Measurements from ENCODE around the gene DISP1.
"Not testable (repeated sequence)": the region's sequence is repeated elsewhere in the genome, so short reads cannot be mapped to it uniquely, and the experiment has no call there.

The DISP1 gene

DNA sequence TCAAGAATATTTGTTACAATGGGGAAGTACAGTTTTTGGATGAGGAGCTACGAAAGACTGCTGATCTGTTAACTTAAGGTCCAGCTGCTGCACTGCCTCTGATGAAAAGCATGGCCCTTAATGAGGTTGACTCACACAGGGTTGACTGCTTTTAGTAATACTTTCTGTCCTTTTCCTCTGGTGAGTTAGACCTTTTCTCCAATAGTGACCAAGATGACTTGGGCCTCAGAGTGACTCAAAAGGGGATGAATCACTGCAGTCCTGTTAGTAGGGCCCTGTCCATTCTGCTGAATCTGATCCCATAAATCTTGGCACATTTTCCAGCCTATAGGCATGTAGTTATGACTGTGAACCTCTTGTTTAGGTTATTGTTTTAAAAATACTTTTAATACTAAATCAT lies 2.7 kb downstream of the DISP1 start:
- Histone ChIP-seq H3K9ac (ENCODE audit: low read depth, low read length) (no peak overlapping the region), H3K4me1 (ENCODE audit: insufficient read depth, low read length) (peaks cover 12% of the 10 kb centered on the region; the same call in 1 of the 2 replicates), H3K9me3 (ENCODE audit: control insufficient read depth, insufficient read depth, low read length) (no peaks in the 10 kb centered on the region), H3K36me3 (ENCODE audit: insufficient read depth, low read length) (no peaks in the 10 kb centered on the region)

DNA sequence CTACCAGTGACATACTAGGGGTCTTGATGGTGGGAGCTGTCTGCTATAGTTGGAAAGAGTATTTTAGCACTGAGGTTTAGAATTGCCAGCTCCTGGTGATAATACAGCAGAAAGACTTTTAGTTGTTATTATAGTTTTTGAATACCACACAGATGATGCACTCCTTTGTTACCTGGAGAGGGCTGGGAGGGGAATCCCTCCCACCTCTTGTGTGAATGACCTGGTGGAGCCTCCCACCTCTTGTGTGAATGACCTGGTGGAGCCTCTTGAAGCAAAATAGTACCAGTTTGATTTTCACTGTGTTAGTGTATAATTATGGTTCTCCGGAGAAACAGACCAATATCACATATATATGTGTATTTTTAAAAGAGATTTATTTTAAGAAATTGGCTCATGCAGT lies 3.3 kb downstream of the DISP1 start:
- Histone ChIP-seq H3K9ac (ENCODE audit: low read depth, low read length) (no peak overlapping the region), H3K36me3 (ENCODE audit: insufficient read depth, low read length) (no peaks in the 10 kb centered on the region), H3K4me1 (ENCODE audit: insufficient read depth, low read length) (peaks cover 12% of the 10 kb centered on the region; the same call in 1 of the 2 replicates), H3K9me3 (ENCODE audit: control insufficient read depth, insufficient read depth, low read length) (no peaks in the 10 kb centered on the region)

- H3K9ac ChIP-seq (ENCODE audit: low read depth, low read length), result no peak overlapping the region
- no peaks in the 10 kb centered on the region for H3K36me3 ChIP-seq (ENCODE audit: insufficient read depth, low read length)
- peaks cover 16% of the 10 kb centered on the region for H3K4me1 ChIP-seq (ENCODE audit: insufficient read depth, low read length)
- no peaks in the 10 kb centered on the region for H3K9me3 ChIP-seq (ENCODE audit: control insufficient read depth, insufficient read depth, low read length)
Measured at GRCh38 chr1:222820171-222820712, 5.4 kb downstream of the DISP1 start.

DNA sequence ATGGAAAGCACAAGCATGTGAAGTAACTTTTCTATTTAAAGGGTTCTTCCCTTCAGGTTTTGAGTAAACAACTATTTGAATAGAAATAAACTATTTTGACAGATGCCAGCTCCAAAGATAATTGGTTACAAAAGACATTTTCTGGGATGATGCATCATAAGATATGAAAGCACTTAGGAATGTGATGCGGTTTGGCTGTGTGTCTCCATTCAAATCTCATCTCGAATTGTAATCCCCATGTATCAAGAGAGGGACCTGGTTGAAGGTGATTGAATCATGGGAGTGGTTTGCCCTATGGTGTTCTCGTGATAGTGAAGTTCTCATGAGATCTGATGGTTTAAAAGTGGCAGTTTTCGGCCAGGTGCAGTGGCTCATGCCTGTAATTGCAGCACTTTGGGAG lies 6.4 kb downstream of the DISP1 start:
- H3K9ac ChIP-seq (ENCODE audit: low read depth, low read length), result no peak overlapping the region
- H3K36me3 ChIP-seq (ENCODE audit: insufficient read depth, low read length), result no peaks in the 10 kb centered on the region
- no peaks in the 10 kb centered on the region for H3K9me3 ChIP-seq (ENCODE audit: control insufficient read depth, insufficient read depth, low read length)
- peaks cover 19% of the 10 kb centered on the region for H3K4me1 ChIP-seq (ENCODE audit: insufficient read depth, low read length)

GRCh38 chr1:222823695-222824094 lies 8.9 kb downstream of the DISP1 start:
- Histone ChIP-seq H3K9ac (ENCODE audit: low read depth, low read length) (no peak overlapping the region), H3K4me1 (ENCODE audit: insufficient read depth, low read length) (peaks cover 19% of the 10 kb centered on the region), H3K9me3 (ENCODE audit: control insufficient read depth, insufficient read depth, low read length) (no peaks in the 10 kb centered on the region), H3K36me3 (ENCODE audit: insufficient read depth, low read length) (no peaks in the 10 kb centered on the region)

- Histone ChIP-seq H3K9me3 (ENCODE audit: control insufficient read depth, insufficient read depth, low read length) (no peaks in the 10 kb centered on the region), H3K36me3 (ENCODE audit: insufficient read depth, low read length) (no peaks in the 10 kb centered on the region), H3K9ac (ENCODE audit: low read depth, low read length) (no peak overlapping the region), H3K4me1 (ENCODE audit: insufficient read depth, low read length) (peaks cover 19% of the 10 kb centered on the region)
Measured at GRCh38 chr1:222824641-222825040, 9.8 kb downstream of the DISP1 start.

DNA sequence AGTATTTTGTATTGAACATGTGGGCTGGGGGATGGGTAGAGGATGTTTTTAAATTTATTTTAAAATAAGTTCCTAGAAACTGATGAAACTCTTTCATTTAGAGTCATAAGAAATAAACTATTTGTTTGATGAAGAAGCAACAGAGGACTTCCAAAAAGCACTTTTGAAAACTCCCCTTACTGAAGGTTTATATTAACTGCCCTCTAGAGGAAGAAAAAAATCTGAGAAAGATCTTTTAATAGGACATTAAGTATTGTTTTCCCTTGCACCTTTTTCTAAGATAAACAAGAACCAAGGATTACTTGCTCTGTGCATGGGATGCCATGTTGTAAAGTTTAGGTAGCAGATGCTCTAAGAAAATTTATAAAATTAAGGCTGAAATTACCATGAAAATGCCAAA lies 14.1 kb downstream of the DISP1 start:
- Histone ChIP-seq H3K4me1 (ENCODE audit: insufficient read depth, low read length) (peaks cover 19% of the 10 kb centered on the region), H3K9me3 (ENCODE audit: control insufficient read depth, insufficient read depth, low read length) (no peaks in the 10 kb centered on the region), H3K36me3 (ENCODE audit: insufficient read depth, low read length) (no peaks in the 10 kb centered on the region), H3K9ac (ENCODE audit: low read depth, low read length) (no peak overlapping the region)

DNA sequence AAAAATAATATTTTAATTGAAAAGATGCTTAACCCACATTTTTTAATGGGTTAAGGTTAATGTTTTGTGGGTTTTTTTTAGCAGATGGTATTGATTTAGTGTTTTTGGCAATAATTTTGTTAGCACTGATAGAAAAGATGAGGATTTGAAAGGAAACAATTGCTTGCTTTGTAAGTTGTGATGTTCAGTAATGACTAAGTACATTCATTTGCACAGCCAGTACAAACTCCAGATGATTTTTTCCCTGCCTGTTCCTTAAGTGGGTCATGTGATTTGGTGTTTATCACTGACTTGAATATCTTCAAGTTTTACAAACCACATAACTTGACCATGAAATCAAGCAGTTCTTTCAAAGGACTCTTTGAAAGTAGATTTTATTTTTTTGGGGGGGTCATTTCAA lies 15.0 kb downstream of the DISP1 start:
- peaks cover 10% of the 10 kb centered on the region for H3K4me1 ChIP-seq (ENCODE audit: insufficient read depth, low read length)
- H3K9ac ChIP-seq (ENCODE audit: low read depth, low read length), result no peak overlapping the region
- H3K36me3 ChIP-seq (ENCODE audit: insufficient read depth, low read length), result no peaks in the 10 kb centered on the region
- H3K9me3 ChIP-seq (ENCODE audit: control insufficient read depth, insufficient read depth, low read length), result no peaks in the 10 kb centered on the region

- no peak overlapping the region for H3K9ac ChIP-seq (ENCODE audit: low read depth, low read length)
- no peaks in the 10 kb centered on the region for H3K9me3 ChIP-seq (ENCODE audit: control insufficient read depth, insufficient read depth, low read length)
- H3K36me3 ChIP-seq (ENCODE audit: insufficient read depth, low read length), result no peaks in the 10 kb centered on the region
- peaks cover 3% of the 10 kb centered on the region; the same call in 1 of the 2 replicates for H3K4me1 ChIP-seq (ENCODE audit: insufficient read depth, low read length)
Measured at GRCh38 chr1:222833356-222833876, 18.6 kb downstream of the DISP1 start.

GRCh38 chr1:222843469-222844410 lies 28.9 kb downstream of the DISP1 start:
- Histone ChIP-seq H3K36me3 (ENCODE audit: insufficient read depth, low read length) (no peaks in the 10 kb centered on the region), H3K9me3 (ENCODE audit: control insufficient read depth, insufficient read depth, low read length) (no peaks in the 10 kb centered on the region), H3K9ac (ENCODE audit: low read depth, low read length) (no peak overlapping the region), H3K4me1 (ENCODE audit: insufficient read depth, low read length) (peaks cover 13% of the 10 kb centered on the region; the same call in 1 of the 2 replicates)

DNA sequence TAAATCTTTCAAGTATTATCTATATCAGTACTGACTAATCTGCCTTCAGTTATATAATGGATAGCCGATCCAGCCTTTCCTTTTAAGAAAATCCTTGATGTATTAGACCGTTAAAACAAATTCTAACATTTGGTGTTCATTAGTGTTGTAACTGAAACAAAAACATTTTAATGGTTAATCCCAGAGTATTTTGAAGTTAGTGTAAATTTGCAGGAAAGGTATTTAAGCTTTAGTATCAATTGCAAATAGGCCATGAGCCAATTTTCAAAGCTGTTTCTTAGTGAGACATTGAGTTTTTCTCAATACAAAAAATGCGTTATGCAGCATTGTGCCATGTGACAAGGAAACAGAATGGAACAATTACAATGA lies 29.6 kb downstream of the DISP1 start:
- H3K4me1 ChIP-seq (ENCODE audit: insufficient read depth, low read length), result peaks cover 13% of the 10 kb centered on the region; the same call in 1 of the 2 replicates
- no peaks in the 10 kb centered on the region for H3K36me3 ChIP-seq (ENCODE audit: insufficient read depth, low read length)
- H3K9me3 ChIP-seq (ENCODE audit: control insufficient read depth, insufficient read depth, low read length), result no peaks in the 10 kb centered on the region
- H3K9ac ChIP-seq (ENCODE audit: low read depth, low read length), result no peak overlapping the region

DNA sequence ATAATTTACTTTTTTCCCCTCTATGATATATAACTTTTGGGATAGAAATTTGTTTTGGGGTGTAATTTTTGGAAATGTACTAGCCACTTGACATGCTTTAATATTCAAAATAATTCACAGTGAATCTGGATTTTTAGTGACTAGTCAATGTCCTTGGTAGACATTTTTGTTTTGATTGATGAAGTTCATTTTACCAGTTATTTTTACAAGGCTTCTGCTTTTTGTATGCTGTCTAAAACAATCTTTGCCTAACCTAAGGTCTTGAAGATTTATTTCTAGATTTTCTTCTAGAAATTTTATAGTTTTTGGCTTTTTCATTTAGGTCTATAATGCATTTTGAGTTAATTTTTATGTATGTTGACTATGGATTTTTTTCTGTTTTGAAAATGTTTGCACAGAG lies 30.9 kb downstream of the DISP1 start:
- Histone ChIP-seq H3K9ac (ENCODE audit: low read depth, low read length) (no peak overlapping the region), H3K36me3 (ENCODE audit: insufficient read depth, low read length) (no peaks in the 10 kb centered on the region), H3K9me3 (ENCODE audit: control insufficient read depth, insufficient read depth, low read length) (no peaks in the 10 kb centered on the region), H3K4me1 (ENCODE audit: insufficient read depth, low read length) (peaks cover 13% of the 10 kb centered on the region; the same call in 1 of the 2 replicates)

GRCh38 chr1:222850550-222850949 lies 35.7 kb downstream of the DISP1 start:
- H3K9me3 ChIP-seq (ENCODE audit: control insufficient read depth, insufficient read depth, low read length); H3K9ac ChIP-seq (ENCODE audit: low read depth, low read length); H3K4me1 ChIP-seq (ENCODE audit: insufficient read depth, low read length); H3K36me3 ChIP-seq (ENCODE audit: insufficient read depth, low read length): not testable (repeated sequence)

GRCh38 chr1:222852326-222852725 lies 37.5 kb downstream of the DISP1 start:
- Histone ChIP-seq H3K9ac (ENCODE audit: low read depth, low read length) (no peak overlapping the region), H3K36me3 (ENCODE audit: insufficient read depth, low read length) (no peaks in the 10 kb centered on the region), H3K4me1 (ENCODE audit: insufficient read depth, low read length) (no peaks in the 10 kb centered on the region), H3K9me3 (ENCODE audit: control insufficient read depth, insufficient read depth, low read length) (no peaks in the 10 kb centered on the region)

GRCh38 chr1:222861062-222861461 lies 46.2 kb downstream of the DISP1 start:
- Histone ChIP-seq H3K9ac (ENCODE audit: low read depth, low read length) (no peak overlapping the region), H3K4me1 (ENCODE audit: insufficient read depth, low read length) (peaks cover 5% of the 10 kb centered on the region; the same call in 1 of the 2 replicates), H3K36me3 (ENCODE audit: insufficient read depth, low read length) (no peaks in the 10 kb centered on the region), H3K9me3 (ENCODE audit: control insufficient read depth, insufficient read depth, low read length) (no peaks in the 10 kb centered on the region)

Measured in ES-I3 (cell line).